ENCODE data around the gene ABTB2.
A peak's percentile ranks its signal among the peaks of the same experiment; 100 is the strongest.

Gene ABTB2

GRCh38 chr11:34105079-34105956 lies 252.5 kb downstream of the ABTB2 start, which contains the start of gene NAT10:
Gene NAT10, plus strand, starts transcription at chr11:34105629. Its CDS starts 2,597 bp downstream, at chr11:34108226.
- DNase-seq (ENCODE audit: low spot score), result peak; percentile 97

GRCh38 chr11:34104680-34105078 lies 253.1 kb downstream of the ABTB2 start:
- no peak for DNase-seq (ENCODE audit: low spot score)

Data from left forelimb (tissue), 1 donor.